Panc1 (cell line): ENCODE data around the gene MADD. TPM values are rescaled to one million over a fixed set of nuclear protein-coding genes. Genes with fewer than 3 reads are reported as not detected.

Experiments
- total RNA-seq: library from RNA; stranded (reverse); gene quantifications from one replicate; pipeline ENCODE4 v1.2.1, GENCODE V29; 2021; ENCODE audit not compliant: unreplicated experiment

The MADD gene
- total RNA-seq, 1 experiment from 2014 or later, result 51.1 TPM

Other genes starting within 250 kb of the MADD start
- gene ARFGAP2, start 93.3 kb upstream of the MADD start, total RNA-seq, result 61.4 TPM
- gene PACSIN3, start 83.7 kb upstream of the MADD start, total RNA-seq, result 45.3 TPM
- gene DDB2, start 55.2 kb upstream of the MADD start, total RNA-seq, result 33.6 TPM
- gene ACP2, start 21.3 kb upstream of the MADD start, total RNA-seq, result 28.4 TPM
- 17.2 TPM for gene NR1H3, start 12.1 kb upstream of the MADD start, total RNA-seq
- gene MYBPC3, start 82.6 kb downstream of the MADD start, total RNA-seq, result not detected
- 0.31 TPM for gene SPI1, start 108.4 kb downstream of the MADD start, total RNA-seq
- 50.2 TPM for gene SLC39A13, start 138.5 kb downstream of the MADD start, total RNA-seq
- 181 TPM for gene PSMC3, start 156.3 kb downstream of the MADD start, total RNA-seq
- 1.8 TPM for gene RAPSN, start 179.0 kb downstream of the MADD start, total RNA-seq